Stimulated activated CD8-positive, alpha-beta memory T cell treated with anti-CD3 and anti-CD28 coated beads, Interleukin-2, amount 100 ng/mL, for 48 hours (primary cell): ENCODE results near the gene USP17L30.
"Not testable (repeated sequence)": the region's sequence is repeated elsewhere in the genome, so short reads cannot be mapped to it uniquely, and the experiment has no call there.

Experiments
- DNase-seq, 2 donors: peaks; one replicate each; pipeline ENCODE4 v3.0.0-alpha.2; 2020; ENCODE audit warnings: low read depth in 2 of 2

The USP17L30 gene

GRCh38 chr4:9362829-9363228 is at the start of gene USP17L30:
TSS of gene USP17L30 (plus strand) at chr4:9363129. CDS start at chr4:9363129, 0 bp downstream.
- not testable (repeated sequence) for DNase-seq

GRCh38 chr4:9324191-9324590 is 38.7 kb upstream of the USP17L30 start:
- not testable (repeated sequence) for DNase-seq

GRCh38 chr4:9324865-9325264 is 38.1 kb upstream of the USP17L30 start, which contains the start of gene USP17L24:
TSS of gene USP17L24 (plus strand) at chr4:9325165. CDS start at chr4:9325165, 0 bp downstream.
- DNase-seq, result not testable (repeated sequence)

- not testable (repeated sequence) for DNase-seq
Observed at GRCh38 chr4:9329611-9330010, 33.3 kb upstream of the USP17L30 start, which contains the start of gene USP17L25. TSS of gene USP17L25 (plus strand) at chr4:9329911. CDS start at chr4:9329911, 0 bp downstream.

GRCh38 chr4:9334358-9334757 is 28.6 kb upstream of the USP17L30 start, which contains the start of gene USP17L26:
TSS of gene USP17L26 (plus strand) at chr4:9334658. CDS start at chr4:9334658, 0 bp downstream.
- DNase-seq, result not testable (repeated sequence)

- DNase-seq, result not testable (repeated sequence)
Observed at GRCh38 chr4:9339103-9339502, 23.8 kb upstream of the USP17L30 start, which contains the start of gene USP17L5. TSS of gene USP17L5 (plus strand) at chr4:9339403. CDS start at chr4:9339403, 0 bp downstream.

GRCh38 chr4:9343848-9344247 is 19.1 kb upstream of the USP17L30 start, which contains the start of gene USP17L27:
TSS of gene USP17L27 (plus strand) at chr4:9344148. CDS start at chr4:9344148, 0 bp downstream.
- not testable (repeated sequence) for DNase-seq

GRCh38 chr4:9348593-9348992 is 14.3 kb upstream of the USP17L30 start, which contains the start of gene USP17L28:
TSS of gene USP17L28 (plus strand) at chr4:9348893. CDS start at chr4:9348893, 0 bp downstream.
- DNase-seq, result not testable (repeated sequence)

GRCh38 chr4:9350866-9351265 is 12.1 kb upstream of the USP17L30 start:
- not testable (repeated sequence) for DNase-seq

- not testable (repeated sequence) for DNase-seq
Observed at GRCh38 chr4:9353338-9353737, 9.6 kb upstream of the USP17L30 start, which contains the start of gene USP17L29. TSS of gene USP17L29 (plus strand) at chr4:9353638. CDS start at chr4:9353638, 0 bp downstream.

GRCh38 chr4:9379881-9380280 is 17.0 kb downstream of the USP17L30 start:
- DNase-seq, result not testable (repeated sequence)

GRCh38 chr4:9381012-9381534 is 18.1 kb downstream of the USP17L30 start:
- DNase-seq, result peak in 1 of 2 donors; percentile 47

- no peak for DNase-seq
Observed at GRCh38 chr4:9384126-9384525, 21.2 kb downstream of the USP17L30 start.

- not testable (repeated sequence) for DNase-seq
Observed at GRCh38 chr4:9389001-9389400, 26.1 kb downstream of the USP17L30 start.

GRCh38 chr4:9405774-9406173 is 42.8 kb downstream of the USP17L30 start:
- not testable (repeated sequence) for DNase-seq

- DNase-seq, result not testable (repeated sequence)
Observed at GRCh38 chr4:9406491-9406890, 43.6 kb downstream of the USP17L30 start.

GRCh38 chr4:9409793-9410192 is 46.9 kb downstream of the USP17L30 start:
- no peak for DNase-seq
